HepG2 (cell line): ENCODE measurements around the gene GP1BA. TPM values are rescaled to one million over a fixed set of nuclear protein-coding genes. Genes with fewer than 3 reads are reported as not detected.

Source experiments
- ARID2 ChIP-seq: sonication (generic); formaldehyde crosslinking; IDR thresholded peaks from 2 replicates; pipeline ENCODE4 v1.8.1; 2022; ENCODE audit warnings: mild to moderate bottlenecking, missing genetic modification reagents, borderline replicate concordance
- CREB1 ChIP-seq, 2 experiments: fragments of 450-650 bp in 1 of 2; IDR thresholded peaks; 2 replicates each; pipeline ENCODE4 v1.6.1; 2016 to 2017; ENCODE audit warnings: control low read depth in 1 of 2, mild to moderate bottlenecking in 1 of 2, missing compliant biosample characterization in 1 of 2, missing genetic modification characterization in 1 of 2
- GATAD2A ChIP-seq: IDR thresholded peaks from 2 replicates; pipeline ENCODE4 v1.6.1; 2016
- NCOA1 ChIP-seq: sonication (generic); formaldehyde crosslinking; IDR thresholded peaks from 2 replicates; pipeline ENCODE4 v1.9.0; 2021; ENCODE audit warnings: missing genetic modification reagents
- NPAS2 ChIP-seq: sonication (generic); formaldehyde crosslinking; IDR thresholded peaks from 2 replicates; pipeline ENCODE4 v1.8.0; 2022; ENCODE audit warnings: mild to moderate bottlenecking, missing genetic modification reagents, borderline replicate concordance
- NR2F6 ChIP-seq, 2 experiments: IDR thresholded peaks; 2 replicates each; pipeline ENCODE4 v1.6.1; 2016; ENCODE audit warnings: antibody characterized with exemption in 1 of 2, mild to moderate bottlenecking in 1 of 2
- ONECUT2 ChIP-seq: sonication (generic); formaldehyde crosslinking; IDR thresholded peaks from 2 replicates; pipeline ENCODE4 v1.4.0; 2020; ENCODE audit warnings: missing genetic modification reagents
- POLR2G ChIP-seq: fragments of 200-400 bp; formaldehyde crosslinking; IDR thresholded peaks from 2 replicates; pipeline ENCODE4 v1.6.1; 2018; ENCODE audit warnings: mild to moderate bottlenecking, low read depth, low read length, moderate library complexity
- SCMH1 ChIP-seq: sonication (generic); formaldehyde crosslinking; IDR thresholded peaks from 2 replicates; pipeline ENCODE4 v1.9.0; 2021; ENCODE audit warnings: missing genetic modification reagents, mild to moderate bottlenecking, borderline replicate concordance
- SIX4 ChIP-seq: sonication (generic); formaldehyde crosslinking; IDR thresholded peaks from 2 replicates; pipeline ENCODE4 v1.4.0; 2020; ENCODE audit warnings: missing genetic modification reagents
- TAF1 ChIP-seq: sonication (generic); formaldehyde crosslinking; IDR thresholded peaks from 2 replicates; pipeline ENCODE4 v1.4.0; 2020; ENCODE audit warnings: missing genetic modification reagents
- ZNF747 ChIP-seq: sonication (generic); formaldehyde crosslinking; IDR thresholded peaks from 2 replicates; pipeline ENCODE4 v1.8.1; 2023; ENCODE audit warnings: missing genetic modification reagents, mild to moderate bottlenecking, borderline replicate concordance
- ZNF777 ChIP-seq: sonication (generic); formaldehyde crosslinking; IDR thresholded peaks from 2 replicates; pipeline ENCODE4 v1.4.0; 2020; ENCODE audit warnings: missing genetic modification reagents
- ZSCAN21 ChIP-seq: sonication (generic); formaldehyde crosslinking; IDR thresholded peaks from 2 replicates; pipeline ENCODE4 v1.8.0; 2022; ENCODE audit warnings: mild to moderate bottlenecking, missing genetic modification reagents, moderate library complexity, borderline replicate concordance
- polyA plus RNA-seq, 8 experiments: library from polyadenylated mRNA; depleted of rRNA in 3 of 8; stranded (reverse) in 7 of 8; unstranded in 1 of 8; fragments of >200 nt; fragmentation: Illumina TruSeq in 4 of 8; extraction: Trizol in 4 of 8; gene quantifications; 2 replicates each; pipeline versions ENCODE4 v1.2.1 to v1.2.3, GENCODE V29; 2011 to 2016; ENCODE audit warnings: low read depth in 4 of 8, missing spikeins in 1 of 8, mixed read lengths in 1 of 8; ENCODE audit not compliant: insufficient read depth in 1 of 8
- total RNA-seq, 5 experiments: library from RNA; depleted of rRNA; stranded (reverse); fragments of >200 nt; fragmentation: Illumina TruSeq; extraction: Trizol; gene quantifications; 2 replicates each; pipeline ENCODE4 v1.2.3, GENCODE V29; 2016; ENCODE audit warnings: low read depth in 1 of 5
- TF ChIP-seq, protein P1 (sequence below): IDR thresholded peaks from 2 replicates; pipeline ENCODE4 v1.6.1; 2016; ENCODE audit warnings: low read depth
- TF ChIP-seq, protein P2 (sequence below): IDR thresholded peaks from 2 replicates; pipeline ENCODE4 v1.6.1; 2016; ENCODE audit warnings: missing genetic modification reagents, missing compliant biosample characterization
- TF ChIP-seq, protein P3 (sequence below), 2 experiments: sonication (generic) in 1 of 2; formaldehyde crosslinking in 1 of 2; IDR thresholded peaks; 2 replicates each; pipeline versions ENCODE4 v1.5.1 to v1.6.1; 2011 to 2020; ENCODE audit warnings: borderline replicate concordance in 1 of 2, low read depth in 1 of 2, low read length in 1 of 2, mild to moderate bottlenecking in 1 of 2, missing genetic modification reagents in 1 of 2, moderate library complexity in 1 of 2
- TF ChIP-seq, protein P4 (sequence below): sonication (generic); formaldehyde crosslinking; conservative IDR thresholded peaks from 2 replicates; pipeline ENCODE4 v1.4.0; 2020; ENCODE audit warnings: missing genetic modification reagents
- TF ChIP-seq, protein P5 (sequence below): sonication (generic); formaldehyde crosslinking; conservative IDR thresholded peaks from 2 replicates; pipeline ENCODE4 v1.4.0; 2020; ENCODE audit warnings: mild to moderate bottlenecking, missing genetic modification reagents, moderate library complexity

Gene GP1BA
- total and polyA plus RNA-seq, 2 of the 13 experiments (the other 11 are each of a cell fraction or from before 2014, with no cell fraction given), result not detected

DNA sequence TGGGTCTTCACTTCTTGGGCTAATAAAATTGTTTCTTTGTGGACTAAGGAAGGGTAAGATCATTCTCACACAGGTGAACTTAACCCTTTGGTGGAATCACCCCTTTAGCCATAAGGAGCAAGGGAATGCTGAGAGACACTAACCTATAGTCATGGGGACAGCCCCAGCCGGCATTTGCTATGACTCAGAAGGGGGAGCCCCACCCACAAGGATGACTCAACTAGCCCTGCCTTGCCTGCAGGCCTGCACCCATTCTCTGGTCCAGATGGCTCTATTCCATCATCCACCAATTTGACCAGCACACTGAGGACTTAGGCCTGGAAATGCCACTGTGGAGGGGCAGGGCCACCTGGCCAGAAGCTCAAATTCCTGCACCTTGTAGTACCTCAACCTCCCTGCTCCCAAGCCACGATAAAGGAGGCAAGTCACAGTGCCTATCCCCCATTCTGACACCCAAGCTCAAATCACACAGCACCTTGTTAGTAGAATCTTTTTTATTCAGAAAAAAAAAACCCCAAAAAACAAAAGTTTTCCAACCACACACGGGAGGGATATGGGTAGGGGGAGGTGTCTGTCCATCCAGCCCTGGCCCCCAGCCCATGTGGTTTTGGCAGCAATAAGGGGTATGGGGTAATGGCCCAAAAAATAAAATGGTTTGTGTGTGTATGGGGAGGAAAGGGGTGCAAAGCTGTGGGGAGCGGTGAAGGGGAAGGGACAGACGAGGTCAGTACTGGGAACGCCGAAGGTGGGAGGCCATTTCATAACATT, 13.3 kb downstream of the GP1BA start (continued):
- TF ChIP-seq, protein P1, sequence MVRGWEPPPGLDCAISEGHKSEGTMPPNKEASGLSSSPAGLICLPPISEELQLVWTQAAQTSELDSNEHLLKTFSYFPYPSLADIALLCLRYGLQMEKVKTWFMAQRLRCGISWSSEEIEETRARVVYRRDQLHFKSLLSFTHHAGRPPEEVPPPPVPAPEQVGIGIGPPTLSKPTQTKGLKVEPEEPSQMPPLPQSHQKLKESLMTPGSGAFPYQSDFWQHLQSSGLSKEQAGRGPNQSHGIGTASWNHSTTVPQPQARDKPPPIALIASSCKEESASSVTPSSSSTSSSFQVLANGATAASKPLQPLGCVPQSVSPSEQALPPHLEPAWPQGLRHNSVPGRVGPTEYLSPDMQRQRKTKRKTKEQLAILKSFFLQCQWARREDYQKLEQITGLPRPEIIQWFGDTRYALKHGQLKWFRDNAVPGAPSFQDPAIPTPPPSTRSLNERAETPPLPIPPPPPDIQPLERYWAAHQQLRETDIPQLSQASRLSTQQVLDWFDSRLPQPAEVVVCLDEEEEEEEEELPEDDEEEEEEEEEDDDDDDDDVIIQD, result no peak
- TF ChIP-seq ZSCAN21 (CRISPR knock-in tag), result no peak
- no peak for TF ChIP-seq CREB1 (IDR thresholded peaks at IDR 0.05)
- no peak for TF ChIP-seq CREB1 (CRISPR knock-in tag; IDR thresholded peaks at IDR 0.05)
- TF ChIP-seq SCMH1 (CRISPR knock-in tag), result no peak
- TF ChIP-seq NR2F6 (IDR thresholded peaks at IDR 0.05), result no peak
- TF ChIP-seq NR2F6 (CRISPR knock-in tag; IDR thresholded peaks at IDR 0.05), result 0 out of 2 replicates have a peak, but pooled peaks have one; percentile 15
- TF ChIP-seq, protein P2, sequence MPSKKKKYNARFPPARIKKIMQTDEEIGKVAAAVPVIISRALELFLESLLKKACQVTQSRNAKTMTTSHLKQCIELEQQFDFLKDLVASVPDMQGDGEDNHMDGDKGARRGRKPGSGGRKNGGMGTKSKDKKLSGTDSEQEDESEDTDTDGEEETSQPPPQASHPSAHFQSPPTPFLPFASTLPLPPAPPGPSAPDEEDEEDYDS (CRISPR knock-in tag), result no peak
- TF ChIP-seq, protein P3, sequence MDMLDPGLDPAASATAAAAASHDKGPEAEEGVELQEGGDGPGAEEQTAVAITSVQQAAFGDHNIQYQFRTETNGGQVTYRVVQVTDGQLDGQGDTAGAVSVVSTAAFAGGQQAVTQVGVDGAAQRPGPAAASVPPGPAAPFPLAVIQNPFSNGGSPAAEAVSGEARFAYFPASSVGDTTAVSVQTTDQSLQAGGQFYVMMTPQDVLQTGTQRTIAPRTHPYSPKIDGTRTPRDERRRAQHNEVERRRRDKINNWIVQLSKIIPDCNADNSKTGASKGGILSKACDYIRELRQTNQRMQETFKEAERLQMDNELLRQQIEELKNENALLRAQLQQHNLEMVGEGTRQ (IDR thresholded peaks at IDR 0.05; ENCODE audit: low read depth, low read length), result no peak
- TF ChIP-seq, protein P3 (CRISPR knock-in tag; IDR thresholded peaks at IDR 0.05; ENCODE audit: borderline replicate concordance), result no peak
- TF ChIP-seq SIX4, result peak; percentile 11; the same call in 1 of the 2 replicates
- no peak for TF ChIP-seq NPAS2
- TF ChIP-seq GATAD2A (CRISPR knock-in tag), result no peak
- TF ChIP-seq ZNF747 (CRISPR knock-in tag), result no peak
- peak; percentile 53 for TF ChIP-seq POLR2G
- no peak for TF ChIP-seq ONECUT2 (CRISPR knock-in tag)
- TF ChIP-seq, protein P4, sequence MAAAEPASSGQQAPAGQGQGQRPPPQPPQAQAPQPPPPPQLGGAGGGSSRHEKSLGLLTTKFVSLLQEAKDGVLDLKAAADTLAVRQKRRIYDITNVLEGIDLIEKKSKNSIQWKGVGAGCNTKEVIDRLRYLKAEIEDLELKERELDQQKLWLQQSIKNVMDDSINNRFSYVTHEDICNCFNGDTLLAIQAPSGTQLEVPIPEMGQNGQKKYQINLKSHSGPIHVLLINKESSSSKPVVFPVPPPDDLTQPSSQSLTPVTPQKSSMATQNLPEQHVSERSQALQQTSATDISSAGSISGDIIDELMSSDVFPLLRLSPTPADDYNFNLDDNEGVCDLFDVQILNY, result no peak
- peak; percentile 46; the same call in 1 of the 2 replicates for TF ChIP-seq ARID2 (CRISPR knock-in tag)
- TF ChIP-seq, protein P5, sequence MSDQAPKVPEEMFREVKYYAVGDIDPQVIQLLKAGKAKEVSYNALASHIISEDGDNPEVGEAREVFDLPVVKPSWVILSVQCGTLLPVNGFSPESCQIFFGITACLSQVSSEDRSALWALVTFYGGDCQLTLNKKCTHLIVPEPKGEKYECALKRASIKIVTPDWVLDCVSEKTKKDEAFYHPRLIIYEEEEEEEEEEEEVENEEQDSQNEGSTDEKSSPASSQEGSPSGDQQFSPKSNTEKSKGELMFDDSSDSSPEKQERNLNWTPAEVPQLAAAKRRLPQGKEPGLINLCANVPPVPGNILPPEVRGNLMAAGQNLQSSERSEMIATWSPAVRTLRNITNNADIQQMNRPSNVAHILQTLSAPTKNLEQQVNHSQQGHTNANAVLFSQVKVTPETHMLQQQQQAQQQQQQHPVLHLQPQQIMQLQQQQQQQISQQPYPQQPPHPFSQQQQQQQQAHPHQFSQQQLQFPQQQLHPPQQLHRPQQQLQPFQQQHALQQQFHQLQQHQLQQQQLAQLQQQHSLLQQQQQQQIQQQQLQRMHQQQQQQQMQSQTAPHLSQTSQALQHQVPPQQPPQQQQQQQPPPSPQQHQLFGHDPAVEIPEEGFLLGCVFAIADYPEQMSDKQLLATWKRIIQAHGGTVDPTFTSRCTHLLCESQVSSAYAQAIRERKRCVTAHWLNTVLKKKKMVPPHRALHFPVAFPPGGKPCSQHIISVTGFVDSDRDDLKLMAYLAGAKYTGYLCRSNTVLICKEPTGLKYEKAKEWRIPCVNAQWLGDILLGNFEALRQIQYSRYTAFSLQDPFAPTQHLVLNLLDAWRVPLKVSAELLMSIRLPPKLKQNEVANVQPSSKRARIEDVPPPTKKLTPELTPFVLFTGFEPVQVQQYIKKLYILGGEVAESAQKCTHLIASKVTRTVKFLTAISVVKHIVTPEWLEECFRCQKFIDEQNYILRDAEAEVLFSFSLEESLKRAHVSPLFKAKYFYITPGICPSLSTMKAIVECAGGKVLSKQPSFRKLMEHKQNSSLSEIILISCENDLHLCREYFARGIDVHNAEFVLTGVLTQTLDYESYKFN, result no peak
- TF ChIP-seq NCOA1 (CRISPR knock-in tag), result no peak
- no peak for TF ChIP-seq ZNF777 (CRISPR knock-in tag)
- TF ChIP-seq TAF1 (CRISPR knock-in tag), result no peak
